A172 (cell line): ENCODE data around the gene COX7A2. TPM values are rescaled to one million over a fixed set of nuclear protein-coding genes. Genes with fewer than 3 reads are reported as not detected.

Experiments used
- DNase-seq: peaks from one replicate; pipeline ENCODE4 v3.0.0-alpha.2; 2015; ENCODE audit warnings: low spot score
- total RNA-seq: library from RNA; depleted of rRNA; stranded (reverse); fragments of >200 nt; shearing (Covaris generic); gene quantifications from 2 replicates; pipeline ENCODE4 v1.2.3, GENCODE V29; 2014

COX7A2 gene
- total RNA-seq, 1 experiment from 2014 or later, result 348 TPM

DNA sequence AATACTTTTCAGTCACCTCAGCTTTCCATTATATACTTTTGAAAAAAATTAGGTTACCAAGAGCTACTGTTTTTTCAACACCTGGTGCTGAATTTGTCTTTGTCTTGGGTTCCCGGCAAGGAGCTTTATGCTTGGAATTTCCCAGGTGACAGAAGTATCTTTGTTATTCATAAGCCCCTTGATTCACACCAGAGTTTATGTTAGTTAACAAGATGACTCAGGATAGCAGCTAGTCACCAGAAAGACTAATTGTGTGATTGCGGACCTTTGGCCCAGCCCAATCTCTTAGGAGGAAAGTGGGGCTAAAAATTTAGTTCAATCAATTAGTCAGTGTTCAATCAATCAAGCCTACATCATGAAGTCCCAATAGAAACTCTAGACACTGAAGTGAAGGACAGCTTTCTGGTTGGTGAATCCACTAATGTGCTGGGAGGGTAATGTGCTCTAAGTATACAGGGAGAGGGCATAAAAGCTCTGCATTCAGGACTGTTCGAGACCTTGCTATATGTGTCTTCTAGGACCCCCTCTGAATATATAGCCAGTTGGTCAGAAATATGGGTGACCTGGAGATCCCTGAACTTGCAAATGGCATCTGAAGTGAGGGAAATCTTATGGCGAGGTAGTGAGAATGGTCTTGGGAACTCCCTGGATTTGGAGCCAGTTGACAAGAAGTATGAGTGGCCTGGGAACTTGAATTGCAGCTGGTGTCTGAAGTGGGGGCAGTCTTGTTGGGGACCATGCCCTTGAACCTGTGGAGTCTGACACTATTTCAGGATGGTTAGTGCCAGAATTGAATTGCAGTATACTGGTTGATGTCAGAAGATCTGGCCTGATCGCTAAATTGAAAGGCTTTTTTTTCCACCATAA, 24.8 kb upstream of the COX7A2 start:
- DNase-seq, result peak; percentile 39

DNA sequence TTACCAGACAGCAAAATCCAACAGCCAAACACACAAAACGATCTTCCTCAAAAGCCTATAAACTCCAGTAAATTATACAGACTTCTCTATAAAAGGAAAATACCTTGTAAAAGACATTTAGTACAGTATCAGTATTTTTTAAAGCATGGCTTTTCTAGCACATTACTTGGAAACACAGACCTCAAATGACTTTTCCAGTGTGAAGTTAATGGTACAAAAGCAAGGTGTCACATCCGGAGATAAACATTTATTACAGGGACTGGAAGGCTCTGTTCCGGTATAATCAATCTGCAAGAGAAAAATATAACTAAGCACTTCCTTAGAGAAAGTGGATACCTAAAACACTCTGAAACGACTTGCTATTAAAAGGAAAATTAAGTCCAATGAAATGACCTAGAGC, 23.9 kb upstream of the COX7A2 start:
- no peak for DNase-seq

DNA sequence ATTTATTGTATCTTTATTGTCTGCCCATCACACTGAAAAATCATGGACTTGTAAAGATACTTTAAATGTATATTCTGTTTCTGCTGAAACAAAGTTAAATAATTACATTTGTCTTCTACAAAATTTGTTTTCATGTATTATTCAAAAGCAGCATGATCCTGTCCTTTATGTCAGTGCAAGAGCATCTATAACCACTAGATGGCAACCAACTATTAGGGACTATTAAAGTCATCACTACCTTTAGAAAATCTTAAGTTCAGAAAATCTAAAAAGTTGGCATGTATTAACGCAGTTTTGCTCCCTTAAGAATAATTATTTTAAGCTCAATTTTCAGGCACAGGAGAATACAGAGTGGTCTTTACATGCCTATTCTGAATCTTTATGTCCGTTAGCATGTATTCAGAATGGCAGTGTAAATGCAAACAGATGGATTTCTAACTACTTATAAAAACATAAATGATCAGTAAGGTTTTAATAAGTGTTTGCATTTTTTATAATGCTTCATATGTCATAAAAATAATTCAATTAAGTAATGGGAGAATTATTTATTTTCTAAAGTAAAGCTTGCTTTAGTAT, 23.2 kb upstream of the COX7A2 start:
- peak; percentile 33 for DNase-seq

DNA sequence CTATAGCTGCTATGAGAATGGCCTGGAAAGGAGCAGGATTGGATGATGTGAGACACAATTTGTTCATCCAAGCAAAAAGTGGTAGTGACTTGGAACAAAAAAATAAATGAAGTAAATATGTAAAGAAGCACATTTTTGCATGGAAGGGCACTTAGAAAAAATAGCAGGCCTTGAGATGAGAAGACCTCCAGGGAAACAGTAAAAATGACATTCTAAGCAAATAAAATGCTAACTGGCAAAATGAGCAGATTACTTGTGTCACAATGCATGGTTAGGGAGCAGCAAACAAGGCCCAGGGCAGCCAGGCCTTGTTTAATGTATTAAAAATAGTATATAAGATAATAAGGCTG, 19.8 kb upstream of the COX7A2 start:
- no peak for DNase-seq

DNA sequence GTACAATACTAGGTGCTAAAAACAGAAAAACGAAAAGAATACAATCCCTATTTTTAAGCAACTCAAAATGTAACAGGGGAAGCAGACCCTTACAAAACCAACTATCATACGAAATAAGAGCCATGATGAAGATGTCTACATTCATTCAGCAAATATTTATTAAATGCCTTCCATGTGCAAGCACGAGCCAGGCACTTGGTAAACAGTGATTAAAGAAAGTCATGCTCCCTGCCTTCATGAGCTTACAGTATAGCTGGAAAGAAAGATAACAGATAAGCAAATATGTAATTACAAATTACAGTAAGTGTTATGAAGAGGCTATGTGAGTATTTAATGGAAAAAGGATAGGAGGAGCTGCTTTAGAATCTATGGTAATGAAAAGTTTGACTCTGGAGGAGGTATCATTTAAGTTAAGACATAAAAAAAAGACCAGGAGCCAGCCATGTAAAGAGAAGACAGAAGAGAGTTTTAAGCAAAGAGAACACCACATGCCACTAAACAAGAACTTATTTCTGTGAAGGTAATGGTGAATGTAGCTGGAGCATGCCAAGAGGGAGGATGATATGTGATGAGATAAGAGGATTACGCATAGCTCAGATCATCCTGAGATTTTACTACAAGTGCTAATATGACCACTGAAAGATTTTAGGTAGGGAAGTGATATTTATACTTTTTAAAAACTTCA, 19.3 kb upstream of the COX7A2 start:
- no peak for DNase-seq

DNA sequence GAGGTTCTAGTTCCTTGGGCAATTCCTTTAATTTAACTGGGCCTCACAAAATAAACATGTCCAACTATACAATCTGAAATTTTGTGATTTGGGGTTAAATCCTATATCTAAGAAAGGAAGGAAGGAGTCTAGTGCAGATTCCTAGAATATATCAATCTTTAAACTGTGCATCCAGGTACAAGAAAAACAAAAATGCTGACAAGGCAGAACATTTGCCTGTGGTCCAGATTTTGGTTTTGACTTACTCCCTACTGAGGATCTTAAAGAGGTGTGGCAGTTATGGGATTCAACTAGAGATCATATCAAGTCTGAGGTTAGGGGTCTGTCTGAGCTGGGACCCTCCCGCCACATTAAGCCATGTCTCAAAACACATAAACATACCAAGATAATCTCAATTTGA, 17.7 kb upstream of the COX7A2 start:
- no peak for DNase-seq

DNA sequence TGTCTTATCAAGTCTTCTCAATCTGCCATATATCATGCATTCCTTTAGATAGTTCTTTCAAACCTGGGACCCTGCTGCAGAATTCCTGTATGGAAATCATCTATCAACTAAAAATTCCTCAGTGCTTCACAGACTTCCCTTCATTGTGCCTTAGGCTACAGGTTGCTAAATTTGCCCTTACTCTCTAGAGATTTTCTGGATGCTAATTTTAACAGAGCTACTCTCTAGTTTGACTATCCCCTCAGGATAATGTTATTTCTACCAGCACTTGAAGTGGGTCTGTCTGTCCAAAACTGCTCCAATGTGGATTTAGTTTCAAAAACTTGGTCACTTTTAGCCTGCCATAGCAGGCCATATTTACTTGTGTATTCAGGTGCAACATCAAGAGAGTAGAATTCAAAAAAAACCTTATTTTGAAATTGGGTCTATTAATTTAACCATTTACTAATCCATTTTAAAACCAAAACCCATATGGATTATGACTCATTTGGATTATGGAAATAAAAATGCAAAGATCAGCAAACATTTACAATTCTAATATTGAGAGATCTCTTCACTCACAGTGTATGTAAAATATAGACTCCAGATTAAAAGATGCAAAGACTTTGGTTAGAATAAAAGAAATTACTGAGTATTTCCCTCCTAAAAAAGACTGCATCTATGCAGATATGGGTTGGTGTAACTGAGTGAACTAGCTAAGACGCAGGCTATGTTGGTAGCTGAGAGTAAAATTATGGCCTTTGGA, 13.9 kb upstream of the COX7A2 start:
- no peak for DNase-seq

DNA sequence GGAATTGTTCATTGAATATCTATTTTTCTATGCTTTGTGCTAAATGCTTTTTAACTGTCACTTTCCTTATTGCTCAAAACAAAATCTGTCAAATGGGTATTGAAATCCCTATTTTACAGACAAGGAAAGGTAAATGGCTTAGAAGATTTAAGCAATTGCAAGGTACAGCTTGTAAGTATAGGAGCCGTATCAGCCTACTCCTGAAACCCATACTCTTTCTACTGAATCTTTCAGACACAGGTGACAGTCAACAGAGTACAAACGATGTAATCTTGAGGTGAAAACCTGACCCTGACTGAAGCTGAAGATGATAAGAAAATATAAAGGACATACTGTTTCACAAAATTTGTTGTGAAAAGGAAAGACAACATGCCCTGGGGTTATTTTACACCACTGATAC, 7.0 kb upstream of the COX7A2 start:
- DNase-seq, result no peak

DNA sequence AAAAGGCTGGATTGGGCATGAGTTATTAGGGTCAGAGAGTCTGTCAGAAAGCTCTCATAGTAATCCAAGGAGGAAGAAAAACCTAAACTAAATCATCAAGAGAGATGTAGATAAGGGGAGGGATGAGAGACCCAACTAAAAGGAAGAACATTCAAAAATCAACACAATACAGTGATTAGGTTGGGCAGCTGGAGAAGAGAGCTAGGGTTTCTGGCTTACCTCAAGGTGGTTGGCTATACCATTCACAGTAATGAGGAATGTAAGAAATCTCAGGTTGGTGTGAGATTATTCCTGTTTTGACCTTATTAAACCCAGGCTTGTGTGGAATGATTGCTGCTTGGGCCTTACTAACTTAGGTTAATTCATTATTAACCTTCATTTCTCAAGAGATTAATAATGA, 6.2 kb upstream of the COX7A2 start:
- no peak for DNase-seq

DNA sequence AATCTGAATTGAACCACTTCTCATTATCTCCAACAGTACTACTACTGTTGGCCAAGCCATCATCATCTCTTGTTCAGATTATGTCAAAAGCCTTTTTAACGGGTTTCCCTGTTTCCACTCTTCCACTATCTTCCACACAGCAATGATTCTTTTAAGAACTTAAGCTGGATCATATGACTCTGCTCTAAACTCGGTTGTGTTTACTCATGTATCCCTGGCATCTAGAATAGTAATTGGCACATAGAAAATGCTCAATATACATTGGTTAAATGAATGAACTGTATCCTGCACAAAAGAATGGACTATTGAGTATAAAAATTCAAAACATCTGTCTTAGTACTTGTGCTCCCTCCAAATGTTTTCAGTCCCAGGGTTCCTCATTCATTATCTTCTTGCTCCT, 2.8 kb upstream of the COX7A2 start:
- DNase-seq, result no peak

DNA sequence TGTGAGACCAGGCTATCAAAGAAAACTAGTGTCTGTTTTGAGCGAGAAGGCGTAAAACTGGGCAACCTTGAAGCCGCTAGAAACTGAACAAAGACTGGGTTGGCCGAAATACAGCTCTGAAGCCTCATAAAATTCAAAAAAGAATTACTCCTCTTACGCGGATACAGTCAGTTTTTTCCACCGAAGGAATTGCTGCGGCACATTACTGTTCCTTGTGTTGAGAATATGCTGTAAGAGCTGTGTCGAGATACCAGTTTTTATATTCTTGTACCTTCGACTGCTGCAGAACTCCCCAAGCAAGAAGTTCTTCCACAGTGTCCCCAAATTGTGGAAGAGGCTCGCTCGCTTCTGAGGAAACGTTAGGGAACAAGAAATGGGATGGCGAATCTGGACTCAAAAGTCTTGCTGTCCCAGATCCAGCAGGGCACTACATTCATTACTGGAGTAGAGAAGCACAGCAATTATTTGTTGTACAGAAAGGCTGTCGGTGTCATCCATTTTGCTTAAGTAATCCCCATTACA, 523 bp upstream of the COX7A2 start:
- no peak for DNase-seq

DNA sequence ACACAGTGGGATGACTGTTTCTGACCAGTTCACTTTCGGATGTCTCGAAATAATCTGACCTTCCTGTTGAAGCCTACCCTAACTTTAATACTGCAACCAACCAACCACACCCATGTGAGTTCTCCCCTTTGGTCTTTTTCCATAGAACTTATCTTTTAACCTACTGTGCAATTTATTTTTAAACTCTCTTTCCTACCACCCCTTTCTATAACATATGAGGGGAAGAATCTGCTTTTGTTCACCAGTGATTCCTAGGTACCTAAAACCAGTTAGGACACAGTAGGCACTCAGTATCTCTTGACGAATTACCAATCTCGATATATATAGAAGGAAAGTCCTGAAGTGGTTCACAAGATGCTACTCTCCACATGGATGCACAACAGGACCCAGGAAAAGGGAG, 7.0 kb downstream of the COX7A2 start:
- DNase-seq, result no peak

DNA sequence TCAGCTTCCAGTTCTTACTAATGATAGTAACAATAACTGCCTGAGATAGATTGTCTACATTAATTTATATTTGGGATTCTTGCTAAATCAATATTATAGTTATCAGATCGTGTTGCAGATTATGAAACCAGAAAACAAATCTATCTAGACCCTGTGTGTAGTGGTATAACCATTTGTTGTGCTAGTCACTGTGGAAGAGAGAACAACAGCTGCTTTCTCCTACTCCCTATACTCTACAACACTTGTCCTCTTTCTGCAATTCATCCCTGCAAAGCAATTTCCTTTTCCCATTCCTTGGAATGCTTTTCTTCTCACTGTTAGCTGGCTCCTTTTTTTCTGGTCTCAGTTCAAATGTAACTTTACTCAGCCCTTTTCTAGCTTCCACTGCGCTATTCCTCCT, 8.3 kb downstream of the COX7A2 start:
- DNase-seq, result no peak

DNA sequence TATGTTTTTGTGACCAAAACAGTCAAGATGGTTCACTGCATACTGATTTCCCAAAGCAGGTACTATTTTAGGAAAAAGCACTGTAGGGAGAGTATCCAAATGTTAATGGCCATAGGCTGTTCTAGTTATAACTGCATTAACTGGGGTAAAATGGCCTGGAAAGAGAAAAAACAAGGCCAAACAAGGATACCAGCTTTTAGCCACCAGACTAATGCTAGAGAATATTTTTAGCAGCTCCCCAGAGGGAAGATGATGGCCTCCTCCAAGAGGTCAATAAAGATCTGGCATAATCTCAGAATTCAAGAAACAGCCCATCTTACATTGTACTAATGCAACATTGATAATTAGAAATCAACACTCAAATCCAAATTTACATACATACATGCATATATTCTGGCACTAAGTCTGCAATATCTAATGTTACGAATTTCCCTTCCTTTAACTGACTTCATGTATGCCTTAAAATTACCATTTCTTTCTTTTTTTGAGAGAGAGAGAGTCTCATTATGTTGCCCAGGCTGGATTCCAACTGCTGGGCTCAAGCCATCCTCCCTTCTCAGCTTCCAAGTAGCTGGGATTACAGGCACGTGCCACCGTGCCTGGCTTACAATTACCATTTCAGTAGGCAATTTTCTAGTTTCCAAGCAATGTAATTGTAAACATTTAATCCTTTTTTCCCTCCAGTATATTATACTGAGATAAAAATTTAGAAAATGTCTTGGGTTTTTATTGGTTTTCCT, 9.3 kb downstream of the COX7A2 start:
- no peak for DNase-seq

DNA sequence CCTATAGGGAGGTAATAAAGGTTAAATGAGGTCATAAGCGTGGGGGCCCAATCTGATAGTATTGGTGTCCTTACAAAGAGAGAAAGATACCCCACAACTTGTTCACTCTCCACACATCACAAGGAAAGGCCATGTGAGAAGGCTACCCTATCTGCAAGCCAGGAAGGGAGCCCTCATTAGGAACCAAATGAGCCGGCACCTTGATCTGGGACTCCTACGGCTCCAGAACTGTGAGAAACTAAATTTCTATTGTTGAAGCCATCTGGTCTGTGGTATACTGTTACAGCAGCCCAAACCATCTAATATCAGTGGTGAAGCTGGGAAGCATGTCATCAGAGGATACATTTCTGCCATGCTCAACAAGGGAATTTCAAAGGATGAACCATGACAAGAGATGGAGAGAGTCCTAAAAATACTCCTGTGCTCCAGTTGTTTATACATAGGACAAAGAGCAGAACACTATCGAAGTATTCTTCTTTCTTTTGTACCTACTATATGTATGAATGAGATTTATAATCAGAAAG, 10.4 kb downstream of the COX7A2 start:
- no peak for DNase-seq

DNA sequence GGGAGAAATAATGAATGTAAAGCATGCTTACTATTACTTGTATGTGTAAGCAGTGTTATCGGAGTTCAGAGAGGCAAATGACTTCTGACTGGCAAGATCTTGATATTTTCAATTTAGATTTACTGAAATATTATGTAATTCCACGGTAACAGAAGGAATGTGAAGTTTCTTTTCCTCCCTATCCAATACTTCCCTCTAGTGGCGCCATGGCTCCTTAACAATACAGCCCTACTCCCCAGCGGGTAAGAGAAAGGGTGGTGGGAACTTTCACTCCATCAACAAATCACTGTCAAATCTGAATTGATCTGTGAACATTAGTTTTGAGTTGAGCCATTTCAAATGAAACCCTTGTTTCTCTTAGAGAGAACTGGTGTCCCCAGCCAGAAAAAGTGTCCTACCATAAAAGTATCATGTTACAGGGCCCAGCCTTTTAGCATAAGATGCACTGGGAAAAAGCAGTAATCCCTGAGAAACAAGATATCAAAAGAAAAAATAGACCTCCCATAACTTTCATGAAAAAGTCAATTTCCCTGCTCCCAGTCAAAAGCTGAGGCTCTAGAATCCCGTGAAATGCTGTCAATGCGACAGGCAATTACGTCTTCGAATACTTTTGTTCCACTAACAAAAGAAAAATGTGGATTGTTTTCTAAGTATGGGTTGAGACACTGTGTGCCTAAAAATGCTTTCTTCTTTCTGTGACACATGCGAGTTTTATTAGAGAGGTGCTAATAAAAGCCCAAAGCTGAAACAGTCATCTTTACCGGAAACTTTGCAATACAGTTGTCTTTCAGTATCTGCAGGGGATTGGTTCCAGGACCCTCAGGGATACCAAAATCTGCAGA, 12.9 kb downstream of the COX7A2 start:
- peak; percentile 46 for DNase-seq

DNA sequence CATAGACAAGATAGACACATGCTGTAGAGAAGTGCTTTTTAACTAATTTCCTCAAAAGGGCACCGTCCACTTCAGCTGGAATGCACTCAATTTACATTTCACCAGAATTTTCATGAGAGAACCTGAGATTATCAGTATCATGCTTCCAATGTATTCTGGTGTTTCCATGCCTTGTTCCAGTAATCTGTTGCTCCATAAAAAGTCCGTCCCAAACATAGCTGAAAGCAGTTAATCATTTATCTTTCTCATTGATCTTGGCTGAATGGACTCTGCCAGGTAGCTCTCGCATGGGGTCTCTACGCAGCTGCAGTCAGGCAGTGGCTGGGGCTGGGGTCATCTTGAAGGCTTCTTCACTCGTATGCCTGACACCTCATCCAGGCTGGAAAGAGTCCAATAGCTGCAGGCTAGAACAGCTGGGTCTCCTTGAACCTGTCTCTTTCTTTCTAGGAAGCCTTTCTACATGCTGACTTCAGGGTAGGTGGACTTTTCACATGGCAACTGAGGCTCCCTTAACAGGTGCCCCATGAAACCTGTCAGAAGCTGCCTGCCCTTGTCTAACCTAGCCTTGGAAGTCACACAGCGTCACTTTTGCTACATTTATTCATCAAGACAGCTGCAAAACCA, 19.2 kb downstream of the COX7A2 start:
- no peak for DNase-seq

DNA sequence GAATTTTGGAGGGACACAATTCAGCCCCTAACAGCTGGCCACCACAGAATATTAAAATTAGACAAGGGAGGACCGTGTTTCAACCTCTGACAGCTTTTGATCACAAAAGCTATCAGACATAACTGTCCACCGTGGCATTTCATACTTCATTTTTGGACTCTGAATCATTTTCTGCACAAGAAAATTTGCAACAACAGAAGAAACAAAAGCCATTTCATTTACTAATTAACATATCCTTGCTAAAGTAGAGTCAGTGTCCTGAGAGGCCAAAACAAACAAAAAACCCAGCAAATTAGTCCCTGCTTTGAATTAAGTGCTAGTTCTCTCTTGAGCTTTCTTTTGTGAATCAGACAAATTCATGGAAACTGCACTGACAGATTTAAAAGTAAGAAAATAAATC, 20.2 kb downstream of the COX7A2 start:
- DNase-seq, result no peak

DNA sequence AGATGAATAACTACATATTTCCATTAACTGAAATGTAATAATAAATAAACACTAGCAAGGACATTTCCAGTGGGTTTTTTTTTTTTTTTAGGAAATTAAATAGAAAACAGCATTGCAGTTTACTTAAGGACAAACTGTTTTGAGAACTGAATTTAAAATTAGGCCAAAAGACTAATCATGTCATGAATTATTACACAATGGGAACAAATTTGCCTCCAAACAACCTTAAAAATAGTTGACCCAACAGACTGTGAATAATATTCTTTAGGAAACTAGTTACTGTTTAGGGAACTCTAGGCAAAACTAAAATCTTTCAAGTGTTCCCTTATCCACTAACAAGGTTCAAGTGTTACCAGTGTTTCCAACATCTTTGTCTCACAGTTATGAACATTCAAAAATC, 21.3 kb downstream of the COX7A2 start:
- DNase-seq, result no peak

DNA sequence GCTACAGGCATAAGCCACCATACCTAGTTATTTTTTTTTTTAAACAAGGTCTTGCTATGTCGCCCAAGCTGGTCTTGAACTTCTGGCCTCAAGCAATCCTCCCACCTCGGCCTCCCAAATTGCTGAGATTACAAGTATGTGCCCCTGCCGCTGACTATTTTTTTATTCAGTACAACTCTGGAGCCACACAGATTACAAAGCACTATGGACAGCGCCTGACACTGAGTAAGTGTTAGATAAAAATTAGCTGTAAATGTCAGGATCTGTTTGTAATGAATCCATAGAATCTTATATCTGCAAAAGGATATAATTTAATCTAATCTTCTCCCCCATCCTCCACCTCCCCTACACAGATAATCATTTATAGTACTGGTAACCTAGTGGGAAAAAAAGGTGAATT, 22.5 kb downstream of the COX7A2 start:
- no peak for DNase-seq
